GM18868 (cell line): Measurements from ENCODE around the gene ST3GAL3.

Experiments
- ATAC-seq: cut with Tn5 transposase; IDR thresholded peaks from one replicate; pipeline ENCODE4 v1.9.1; 2021; ENCODE audit warnings: mild to moderate bottlenecking, moderate library complexity; ENCODE audit not compliant: unreplicated experiment

The ST3GAL3 gene

DNA sequence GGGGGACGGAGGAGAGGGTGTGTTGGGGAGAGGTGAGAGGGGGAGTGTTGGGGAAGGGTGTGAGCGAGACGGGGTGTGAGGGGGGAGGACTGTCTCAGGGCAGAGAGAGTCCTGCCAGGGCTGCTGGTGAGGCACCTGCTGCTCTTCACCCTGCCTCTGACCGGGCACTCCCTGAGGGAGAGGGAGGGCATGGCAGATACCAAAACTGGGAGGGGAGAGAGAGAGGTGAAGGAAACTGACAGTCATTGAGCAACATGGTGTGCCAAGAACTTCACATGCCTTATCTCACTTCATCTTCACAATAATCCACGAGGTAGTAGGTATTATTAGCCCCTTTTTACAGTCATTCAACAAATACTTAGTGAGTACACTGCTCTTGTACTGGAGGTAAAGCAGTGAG is 164.9 kb downstream of the ST3GAL3 start:
- no peak for ATAC-seq

- no peak for ATAC-seq
These were observed 166.5 kb downstream of the ST3GAL3 start for GRCh38 chr1:43873851-43874250.

DNA sequence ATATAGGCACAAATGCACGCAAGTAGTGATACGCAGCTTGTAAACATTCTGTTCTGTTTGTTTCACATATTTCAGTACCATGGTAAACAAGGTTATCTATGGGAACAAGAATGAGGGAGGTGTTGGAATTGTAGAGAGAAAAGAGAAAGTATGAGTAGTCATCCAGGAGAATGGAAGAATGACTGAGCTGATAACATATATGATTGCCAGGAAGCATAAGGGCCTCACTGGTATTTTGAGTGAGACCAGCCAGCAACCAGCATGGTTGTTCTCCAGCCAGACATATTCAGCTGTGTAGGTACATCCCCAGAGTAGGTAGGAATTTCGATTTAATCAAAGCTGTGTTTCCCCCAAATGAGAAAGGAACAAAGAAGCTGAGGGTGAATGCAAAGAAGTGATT is 167.4 kb downstream of the ST3GAL3 start:
- no peak for ATAC-seq

DNA sequence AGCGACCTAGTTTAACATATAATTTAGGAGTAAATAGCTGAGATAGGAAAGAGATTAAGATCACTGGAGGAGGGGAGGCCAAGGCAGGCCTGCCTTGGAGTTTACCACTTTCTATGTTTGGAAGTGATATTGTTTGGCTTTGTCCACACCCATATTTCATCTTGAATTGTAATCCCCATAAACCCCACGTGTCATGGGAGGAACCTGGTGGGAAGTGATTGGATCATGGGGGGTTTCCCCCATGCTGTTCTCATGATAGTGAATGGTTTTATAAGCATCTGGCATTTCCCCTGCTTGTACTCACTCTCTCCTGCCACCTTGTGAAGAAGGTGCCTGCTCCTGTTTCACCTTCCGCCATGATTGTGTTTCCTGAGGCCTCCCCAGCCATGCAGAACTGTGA is 168.0 kb downstream of the ST3GAL3 start:
- no peak for ATAC-seq

DNA sequence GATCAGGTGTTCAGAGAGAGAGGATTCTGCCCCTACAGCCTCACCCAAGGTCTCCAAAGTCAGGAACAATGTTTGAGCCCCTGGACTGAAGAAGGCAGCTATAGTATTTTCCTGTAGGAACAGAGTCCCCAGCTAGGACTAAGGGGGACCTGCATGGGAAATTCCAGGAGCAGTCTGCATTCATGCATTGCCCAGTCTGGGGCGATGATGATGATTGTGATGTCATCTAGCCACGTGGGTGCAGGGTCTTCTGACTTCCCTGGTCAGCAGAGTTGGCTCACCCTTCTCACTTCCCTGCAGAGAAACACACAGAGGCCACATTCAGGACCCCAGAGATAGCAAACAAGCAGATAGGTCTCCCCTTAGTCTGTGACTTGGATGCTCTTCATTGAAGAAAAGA is 169.8 kb downstream of the ST3GAL3 start:
- ATAC-seq = no peak

DNA sequence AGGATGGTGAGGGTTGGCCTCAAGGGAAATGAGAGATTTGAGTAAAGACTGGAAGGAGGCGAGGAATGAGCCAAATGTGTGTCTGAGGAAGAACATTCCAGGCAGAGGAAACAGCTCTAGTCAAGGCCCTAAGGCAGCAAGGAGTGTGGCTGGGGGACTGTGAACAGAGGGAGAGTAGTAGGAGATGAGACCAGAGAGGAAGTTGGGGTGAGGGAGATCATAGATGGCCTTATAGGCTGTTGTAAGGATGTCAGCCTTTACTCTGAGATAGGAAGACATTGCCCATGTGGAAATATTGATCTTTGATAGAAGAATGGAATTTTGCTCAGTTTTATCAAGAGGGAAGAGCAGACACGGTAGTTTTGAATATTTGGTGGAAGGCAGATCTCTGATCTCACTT is 171.1 kb downstream of the ST3GAL3 start:
- ATAC-seq = no peak

DNA sequence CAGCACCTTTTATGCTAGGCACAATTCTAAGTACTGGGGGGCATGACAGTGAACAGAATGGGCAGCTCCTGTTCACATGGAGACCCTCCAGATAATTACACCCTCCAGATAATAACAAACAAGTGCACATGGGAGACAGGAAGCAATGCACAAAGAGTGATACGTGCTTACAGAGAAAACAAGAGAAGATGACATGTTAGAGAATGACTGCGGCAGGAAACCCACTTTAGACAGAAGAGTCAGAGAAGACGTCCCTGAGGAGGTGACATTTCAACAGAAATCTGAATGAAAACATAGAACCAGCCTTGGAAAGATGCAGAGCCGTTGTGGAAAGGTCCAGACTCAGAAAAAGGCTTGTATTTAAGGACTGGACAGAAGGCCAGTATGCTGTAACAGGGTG is 171.5 kb downstream of the ST3GAL3 start:
- no peak for ATAC-seq

DNA sequence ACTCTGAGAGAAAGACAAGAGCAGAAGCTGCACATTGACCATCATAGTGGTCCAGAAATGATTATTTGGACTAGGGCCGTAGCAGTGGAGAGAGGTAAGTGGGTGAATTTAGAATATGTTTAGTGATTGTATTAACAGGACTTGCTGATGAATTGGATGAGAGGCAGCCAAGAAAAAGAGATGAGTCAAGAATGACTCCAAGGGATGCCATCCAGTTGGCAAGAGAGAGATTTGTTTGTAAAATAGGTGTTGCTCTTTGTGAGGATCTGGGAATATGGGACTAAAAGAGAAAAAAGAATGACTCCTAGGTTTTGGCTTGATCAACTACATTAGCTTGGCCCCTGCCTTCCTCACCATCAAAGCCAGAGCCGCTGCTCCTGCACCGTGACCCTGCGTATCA is 172.1 kb downstream of the ST3GAL3 start:
- ATAC-seq = no peak

GRCh38 chr1:43879996-43880395 is 172.7 kb downstream of the ST3GAL3 start:
- no peak for ATAC-seq

- no peak for ATAC-seq
These were observed 173.3 kb downstream of the ST3GAL3 start for GRCh38 chr1:43880604-43881003.

DNA sequence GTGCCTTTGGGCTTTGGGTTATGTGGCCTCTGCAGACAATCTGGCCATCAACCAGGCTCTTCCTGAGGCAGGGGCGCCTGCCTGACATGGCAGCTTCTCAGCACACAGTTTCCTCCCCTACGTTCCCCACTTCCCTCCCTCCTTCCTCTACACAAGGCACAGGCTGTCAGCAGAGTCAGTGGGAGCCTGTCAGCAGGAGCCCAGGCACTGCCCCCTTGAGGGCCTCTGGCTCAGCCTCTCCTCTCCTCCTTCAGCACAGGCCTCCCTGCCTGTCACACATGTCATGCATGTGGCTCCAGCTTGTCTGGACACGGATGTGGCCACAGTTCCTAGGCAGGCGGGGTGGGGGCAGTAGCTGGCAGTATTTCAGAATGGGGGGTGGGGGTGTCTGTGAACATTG is 174.1 kb downstream of the ST3GAL3 start:
- no peak for ATAC-seq

- ATAC-seq = no peak
These were observed 175.4 kb downstream of the ST3GAL3 start for GRCh38 chr1:43882763-43883162.

- no peak for ATAC-seq
These were observed 176.0 kb downstream of the ST3GAL3 start for GRCh38 chr1:43883321-43883720.

DNA sequence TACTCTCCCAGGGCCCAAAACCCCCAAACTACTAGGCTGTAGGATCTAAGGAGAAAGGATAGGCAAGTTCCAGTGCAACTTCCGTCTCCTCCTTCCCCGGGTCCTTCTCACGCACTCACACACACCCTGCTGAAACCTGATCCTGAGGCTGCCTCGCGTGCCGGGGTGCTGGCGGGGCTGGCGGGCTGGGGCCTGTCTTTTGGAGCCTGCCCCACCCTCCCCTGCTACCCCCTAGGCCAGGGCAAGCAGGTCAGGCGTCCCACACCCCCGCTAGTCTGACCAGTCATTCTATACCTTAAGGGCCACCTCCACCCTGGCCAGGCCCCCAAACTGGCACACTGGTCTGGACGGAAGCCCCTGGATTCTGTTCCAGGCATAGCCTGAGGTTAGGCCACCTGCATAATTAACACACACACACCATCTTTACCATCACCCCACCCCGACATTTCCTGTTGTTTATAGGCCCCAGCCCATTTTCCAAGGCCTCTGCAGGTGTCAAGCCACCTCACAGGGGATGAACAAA is 178.0 kb downstream of the ST3GAL3 start:
- no peak for ATAC-seq

DNA sequence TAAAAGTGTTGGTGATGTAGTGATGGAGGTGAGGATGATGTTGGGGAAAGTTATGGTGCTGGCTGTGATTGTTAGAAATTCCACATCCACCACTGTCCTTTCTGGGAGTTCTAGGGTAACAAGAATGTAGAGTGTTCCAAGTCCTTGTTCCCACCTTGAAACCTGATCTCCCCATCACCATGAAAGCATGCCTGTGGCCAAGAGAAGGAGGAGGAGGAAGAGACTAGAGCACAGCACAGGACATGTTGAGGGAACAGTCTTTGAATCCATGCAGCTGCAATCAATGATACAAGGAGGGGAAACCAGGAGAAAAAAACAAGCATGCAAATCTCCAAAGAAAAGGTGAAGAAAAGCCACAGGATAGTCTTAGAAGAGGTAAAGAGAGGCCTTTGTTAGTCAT is 180.4 kb downstream of the ST3GAL3 start:
- ATAC-seq = no peak

- ATAC-seq = no peak
These were observed 183.5 kb downstream of the ST3GAL3 start for GRCh38 chr1:43890815-43891214.

GRCh38 chr1:43893006-43893405 is 185.7 kb downstream of the ST3GAL3 start:
- no peak for ATAC-seq

DNA sequence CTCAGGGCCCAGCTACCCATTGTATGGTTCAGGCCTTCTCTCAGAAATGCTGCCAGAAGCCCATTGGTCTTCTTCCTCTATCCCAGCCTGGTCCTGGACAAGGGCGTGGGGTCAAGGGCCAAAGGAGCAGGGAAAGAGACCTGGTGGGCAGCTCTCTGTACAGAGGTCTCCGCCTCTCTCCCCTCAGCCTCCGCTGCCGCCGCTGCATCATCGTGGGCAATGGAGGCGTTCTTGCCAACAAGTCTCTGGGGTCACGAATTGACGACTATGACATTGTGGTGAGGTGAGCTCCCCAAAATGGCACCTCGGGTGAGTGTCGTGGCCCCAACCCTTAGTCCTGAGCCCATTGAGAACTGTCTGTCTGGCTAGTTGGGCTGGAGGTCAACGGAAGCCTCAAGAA is 191.6 kb downstream of the ST3GAL3 start:
- ATAC-seq = no peak

DNA sequence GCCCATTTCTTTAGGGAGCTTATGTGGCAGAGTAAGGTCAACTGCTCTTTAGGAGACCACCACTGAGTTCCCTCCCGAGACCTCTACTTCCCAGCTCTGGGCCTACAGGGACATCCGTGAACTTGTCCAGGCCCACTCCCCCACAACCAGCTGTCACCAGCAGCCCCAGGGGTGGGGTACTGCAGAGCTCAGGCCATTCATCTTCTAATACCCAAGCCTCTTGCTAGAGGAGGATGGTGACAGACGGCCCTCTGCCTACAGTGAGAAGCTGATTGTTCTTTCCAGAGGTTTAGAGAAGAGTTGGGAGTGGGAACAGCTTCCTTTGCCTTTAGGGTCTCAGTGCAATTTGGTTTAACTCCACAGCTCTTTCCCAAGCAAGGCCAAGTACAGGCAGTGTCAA is 193.1 kb downstream of the ST3GAL3 start:
- ATAC-seq = no peak

- ATAC-seq = no peak
These were observed 194.0 kb downstream of the ST3GAL3 start for GRCh38 chr1:43901196-43901961.

GRCh38 chr1:43902058-43902831 is 194.9 kb downstream of the ST3GAL3 start:
- no peak for ATAC-seq
